PC-3 (cell line): ENCODE measurements around the gene PAX4.

Source experiments
- CTCF ChIP-seq: fragments of 300-600 bp; sonication (generic); conservative IDR thresholded peaks from 2 replicates; pipeline ENCODE4 v1.5.1; 2017; ENCODE audit warnings: antibody characterized with exemption, low read depth, mild to moderate bottlenecking, low read length
- EZH2 ChIP-seq: fragments of 300-600 bp; sonication (generic); IDR thresholded peaks from one replicate; pipeline ENCODE4 v1.6.1; 2017; ENCODE audit warnings: antibody characterized with exemption, mild to moderate bottlenecking, low read length; ENCODE audit not compliant: unreplicated experiment
- EZH2phosphoT487 ChIP-seq: fragments of 300-600 bp; sonication (generic); IDR thresholded peaks from 2 replicates; pipeline ENCODE4 v1.6.1; 2018; ENCODE audit warnings: mild to moderate bottlenecking, antibody characterized with exemption, low read length, borderline replicate concordance

- TF ChIP-seq CTCF (no peak), EZH2 (no peak), EZH2phosphoT487 (no peak)
These were observed 39.1 kb downstream of the PAX4 start for GRCh38 chr7:127578711-127579275.
